Cardiac muscle cell (in vitro differentiated cells and primary cell): ENCODE results near the gene FNDC1. TPM values are rescaled to one million over a fixed set of nuclear protein-coding genes. Genes with fewer than 3 reads are reported as not detected.
"Not testable (repeated sequence)": the region's sequence is repeated elsewhere in the genome, so short reads cannot be mapped to it uniquely, and the experiment has no call there.

Source experiments
- DNase-seq, 2 donors: peaks; one replicate each; pipeline versions ENCODE4 v3.0.0 to v3.0.0-alpha.2; 2010 to 2017; ENCODE audit warnings: low read depth in 1 of 2, low spot score in 1 of 2
- H3K27ac ChIP-seq: fragments of 200-600 bp; sonication (generic); 2 replicates; pipeline ENCODE4 v1.5.1; 2016
- H3K27me3 ChIP-seq: fragments of 200-600 bp; sonication (generic); 2 replicates; pipeline ENCODE4 v1.6.0; 2016; ENCODE audit warnings: control low read depth
- H3K36me3 ChIP-seq: fragments of 200-600 bp; sonication (generic); 2 replicates; pipeline ENCODE4 v1.5.1; 2016; ENCODE audit warnings: control low read depth
- H3K4me1 ChIP-seq: fragments of 200-600 bp; sonication (generic); 2 replicates; pipeline ENCODE4 v1.8.1; 2017; ENCODE audit warnings: low read depth, mild to moderate bottlenecking, mixed run types
- H3K4me3 ChIP-seq: fragments of 200-600 bp; sonication (generic); 2 replicates; pipeline ENCODE4 v1.5.1; 2016; ENCODE audit warnings: mild to moderate bottlenecking
- H3K9me3 ChIP-seq: fragments of 200-600 bp; sonication (generic); 2 replicates; pipeline ENCODE4 v1.5.1; 2017; ENCODE audit warnings: low read depth, mild to moderate bottlenecking, control low read depth
- polyA plus RNA-seq: library from polyadenylated mRNA; unstranded; fragments of >200 nt; fragmentation: Nextera tagmentation; extraction: Ambion mirVana; gene quantifications from 2 replicates; pipeline ENCODE4 v1.2.1, GENCODE V29; 2016
- total RNA-seq: library from RNA; depleted of rRNA; stranded (reverse); fragments of >200 nt; gene quantifications from 2 replicates; pipeline ENCODE4 v1.2.3, GENCODE V29; 2016
- TF ChIP-seq, protein P1 (sequence below): IDR thresholded peaks from 2 replicates; pipeline ENCODE4 v1.5.1; 2012; ENCODE audit warnings: low read depth, mild to moderate bottlenecking, low read length

The FNDC1 gene
- total RNA-seq (0.25 and 0.30 TPM in 2 replicates), polyA plus RNA-seq (not detected in 2 replicates)

GRCh38 chr6:159169193-159169555 lies at the start of gene FNDC1:
FNDC1 (plus strand) TSS chr6:159169400; CDS start chr6:159169597, 197 bp downstream.
- H3K4me3 ChIP-seq, result peak within 1 kb of the TSS; percentile 26
- H3K9me3 ChIP-seq, result no peaks in the 10 kb centered on the region
- no peak within 1 kb of the TSS for H3K27ac ChIP-seq
- TF ChIP-seq, protein P1, sequence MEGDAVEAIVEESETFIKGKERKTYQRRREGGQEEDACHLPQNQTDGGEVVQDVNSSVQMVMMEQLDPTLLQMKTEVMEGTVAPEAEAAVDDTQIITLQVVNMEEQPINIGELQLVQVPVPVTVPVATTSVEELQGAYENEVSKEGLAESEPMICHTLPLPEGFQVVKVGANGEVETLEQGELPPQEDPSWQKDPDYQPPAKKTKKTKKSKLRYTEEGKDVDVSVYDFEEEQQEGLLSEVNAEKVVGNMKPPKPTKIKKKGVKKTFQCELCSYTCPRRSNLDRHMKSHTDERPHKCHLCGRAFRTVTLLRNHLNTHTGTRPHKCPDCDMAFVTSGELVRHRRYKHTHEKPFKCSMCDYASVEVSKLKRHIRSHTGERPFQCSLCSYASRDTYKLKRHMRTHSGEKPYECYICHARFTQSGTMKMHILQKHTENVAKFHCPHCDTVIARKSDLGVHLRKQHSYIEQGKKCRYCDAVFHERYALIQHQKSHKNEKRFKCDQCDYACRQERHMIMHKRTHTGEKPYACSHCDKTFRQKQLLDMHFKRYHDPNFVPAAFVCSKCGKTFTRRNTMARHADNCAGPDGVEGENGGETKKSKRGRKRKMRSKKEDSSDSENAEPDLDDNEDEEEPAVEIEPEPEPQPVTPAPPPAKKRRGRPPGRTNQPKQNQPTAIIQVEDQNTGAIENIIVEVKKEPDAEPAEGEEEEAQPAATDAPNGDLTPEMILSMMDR, result no peak
- H3K36me3 ChIP-seq, result no peaks in the 10 kb centered on the region
- DNase-seq, result peak in 1 of 2 donors; percentile 78
- H3K4me1 ChIP-seq, result no peaks in the 10 kb centered on the region
- H3K27me3 ChIP-seq, result peaks cover 99% of the 10 kb centered on the region

GRCh38 chr6:159119791-159120190 lies 49.4 kb upstream of the FNDC1 start:
- DNase-seq, result no peak
- Histone ChIP-seq H3K36me3 (no peaks in the 10 kb centered on the region), H3K4me1 (no peaks in the 10 kb centered on the region), H3K27me3 (no peaks in the 10 kb centered on the region), H3K27ac (no peak overlapping the region), H3K9me3 (no peaks in the 10 kb centered on the region), H3K4me3 (no peak overlapping the region)
- TF ChIP-seq, protein P1, result no peak

DNA sequence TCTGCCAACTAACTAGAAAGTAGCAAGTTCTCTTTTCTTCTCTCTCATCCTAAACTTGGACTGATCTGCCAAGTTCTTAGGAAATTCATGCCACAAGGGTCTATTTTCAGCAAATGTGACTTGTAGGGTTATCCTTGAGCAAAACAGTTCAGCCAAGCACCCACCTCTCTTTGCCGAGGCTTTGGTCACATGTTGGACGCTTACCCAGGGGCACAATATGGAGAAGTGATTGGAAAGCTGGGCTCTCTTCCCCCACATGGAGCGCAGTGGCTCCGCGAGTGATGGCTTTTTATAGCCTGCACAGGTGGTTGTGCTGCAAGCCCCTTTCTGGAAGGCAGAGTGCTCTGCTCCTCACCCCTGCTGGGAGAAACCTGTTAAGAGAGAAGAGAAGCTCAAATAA lies 47.7 kb upstream of the FNDC1 start:
- H3K36me3 ChIP-seq, result no peaks in the 10 kb centered on the region
- TF ChIP-seq, protein P1, result no peak
- H3K27me3 ChIP-seq, result no peaks in the 10 kb centered on the region
- no peak overlapping the region for H3K4me3 ChIP-seq
- H3K27ac ChIP-seq, result no peak overlapping the region
- no peaks in the 10 kb centered on the region for H3K9me3 ChIP-seq
- H3K4me1 ChIP-seq, result peaks cover 7% of the 10 kb centered on the region
- DNase-seq, result no peak

- H3K36me3 ChIP-seq, result no peaks in the 10 kb centered on the region
- no peak overlapping the region for H3K27ac ChIP-seq
- no peak for DNase-seq
- TF ChIP-seq, protein P1, result no peak
- H3K4me1 ChIP-seq, result peaks cover 11% of the 10 kb centered on the region
- no peaks in the 10 kb centered on the region for H3K27me3 ChIP-seq
- H3K9me3 ChIP-seq, result no peaks in the 10 kb centered on the region
- no peak overlapping the region for H3K4me3 ChIP-seq
These were observed 46.7 kb upstream of the FNDC1 start for GRCh38 chr6:159122453-159122852.

DNA sequence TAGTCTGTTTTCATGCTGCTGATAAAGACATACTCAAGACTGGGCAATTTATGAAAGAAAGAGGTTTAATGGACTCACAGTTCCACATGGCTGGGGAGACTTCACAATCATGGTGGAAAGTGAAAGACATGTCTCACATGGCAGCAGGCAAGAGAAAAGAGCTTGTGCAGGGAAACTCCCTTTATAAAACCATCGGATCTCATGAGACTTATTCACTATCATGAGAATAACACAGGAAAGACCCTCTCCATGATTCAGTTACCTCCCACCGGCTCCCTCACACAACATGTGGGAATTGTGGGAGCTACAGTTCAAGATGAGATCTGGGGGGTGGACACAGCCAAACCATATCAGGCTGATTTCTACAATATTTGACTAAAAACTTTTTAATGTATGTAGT lies 45.4 kb upstream of the FNDC1 start:
- DNase-seq, result not testable (repeated sequence)

DNA sequence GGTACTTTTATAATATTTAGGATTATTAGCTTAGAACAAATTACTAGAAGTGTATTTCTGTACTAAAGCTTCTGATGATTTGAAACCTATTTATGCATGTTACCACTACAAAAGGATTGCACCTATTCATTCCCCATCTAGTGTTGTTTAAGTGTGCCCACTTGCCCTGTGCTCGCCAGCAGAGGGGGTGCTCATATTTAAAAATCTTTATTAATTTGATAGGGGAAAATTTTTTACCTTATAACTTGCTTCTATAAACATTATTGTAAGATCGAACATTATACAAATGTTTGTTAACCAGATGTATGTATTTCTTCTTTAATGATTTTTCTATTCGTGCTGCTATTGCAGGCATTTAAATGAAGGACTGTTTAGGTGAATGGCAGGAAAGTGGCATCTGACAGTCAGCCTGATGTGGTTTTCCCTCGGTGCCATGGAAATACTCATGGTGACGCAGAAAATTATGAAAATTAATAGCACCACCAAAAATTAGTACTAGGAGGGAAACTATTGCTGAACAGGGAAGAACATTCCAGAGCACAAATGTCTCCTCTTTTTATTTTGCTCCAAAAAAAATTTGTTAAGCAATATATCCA lies 44.1 kb upstream of the FNDC1 start:
- H3K9me3 ChIP-seq, result no peaks in the 10 kb centered on the region
- DNase-seq, result no peak

More for the DNA sequence above, 45.4 kb upstream of the FNDC1 start:
- not testable (repeated sequence) for H3K4me3 ChIP-seq, H3K27me3 ChIP-seq, H3K36me3 ChIP-seq, H3K27ac ChIP-seq, H3K9me3 ChIP-seq
- H3K4me1 ChIP-seq, result peaks cover 11% of the 10 kb centered on the region

More for the DNA sequence above, 44.1 kb upstream of the FNDC1 start:
- TF ChIP-seq, protein P1, result peak; percentile 17
- Histone ChIP-seq H3K4me3 (no peak overlapping the region), H3K27ac (no peak overlapping the region), H3K27me3 (no peaks in the 10 kb centered on the region), H3K4me1 (peaks cover 11% of the 10 kb centered on the region), H3K36me3 (no peaks in the 10 kb centered on the region)
